H1 (cell line): Measurements from ENCODE around the gene RIT2. TPM values are rescaled to one million over a fixed set of nuclear protein-coding genes. Genes with fewer than 3 reads are reported as not detected.

ENCODE experiments used
- CTCF ChIA-PET: fragments of 300-600 bp; sonication (Branson Sonifier 250); formaldehyde crosslinking; loops from one replicate; lab custom pipeline; 2021; ENCODE audit not compliant: partially characterized antibody; lab: Charles Lee
- POLR2A ChIA-PET: fragments of 300-600 bp; sonication (Branson Sonifier 250); formaldehyde crosslinking; loops from one replicate; lab custom pipeline; 2021; ENCODE audit warnings: inconsistent platforms; ENCODE audit not compliant: partially characterized antibody; lab: Charles Lee
- DNase-seq, 2 experiments: peaks; one replicate each; pipeline versions ENCODE4 v3.0.0 to v3.0.0-alpha.2; 2010 to 2022; ENCODE audit warnings: low spot score in 2 of 2, low read depth in 1 of 2, mixed read lengths in 1 of 2
- FAIRE-seq: peaks from 2 replicates; lab custom pipeline; 2011; peaks lifted over from hg19 to GRCh38; lab: Jason Lieb, UNC
- H2AFZ ChIP-seq: 2 replicates; pipeline ENCODE4 v1.8.1; 2012; ENCODE audit warnings: low read length, inconsistent platforms
- H2AK5ac ChIP-seq: 2 replicates; pipeline ENCODE4 v1.6.1; 2013; ENCODE audit warnings: low read depth, low read length
- H2BK120ac ChIP-seq: replicated peaks from 2 replicates; pipeline ENCODE3; 2013; ENCODE audit warnings: low read depth, low read length, inconsistent platforms
- H2BK12ac ChIP-seq: 2 replicates; pipeline ENCODE4 v1.6.1; 2013; ENCODE audit warnings: low read depth, low read length
- H2BK15ac ChIP-seq: 2 replicates; pipeline ENCODE4 v1.6.1; 2013; ENCODE audit warnings: low read length
- H2BK20ac ChIP-seq: 2 replicates; pipeline ENCODE4 v1.6.1; 2013; ENCODE audit warnings: low read length
- H2BK5ac ChIP-seq: 2 replicates; pipeline ENCODE4 v1.6.1; 2013; ENCODE audit warnings: low read depth, low read length
- H3K14ac ChIP-seq: 2 replicates; pipeline ENCODE4 v1.6.1; 2013; ENCODE audit warnings: inconsistent platforms; ENCODE audit not compliant: insufficient read length
- H3K18ac ChIP-seq: 2 replicates; pipeline ENCODE4 v1.6.1; 2013; ENCODE audit warnings: low read length; ENCODE audit errors: extremely low read depth
- H3K23ac ChIP-seq: 2 replicates; pipeline ENCODE4 v1.6.1; 2013; ENCODE audit warnings: inconsistent platforms; ENCODE audit not compliant: insufficient read length
- H3K23me2 ChIP-seq: 2 replicates; pipeline ENCODE4 v1.6.1; 2013; ENCODE audit warnings: low read depth, low read length
- H3K27ac ChIP-seq: 2 replicates; pipeline ENCODE4 v1.6.1; 2011; ENCODE audit warnings: low read depth, low read length, inconsistent platforms
- H3K27me3 ChIP-seq, 4 experiments: replicated peaks in 1 of 4; 1 replicate in 1 of 4; 2 replicates in 3 of 4; pipeline versions ENCODE4 v1.6.1 to v1.8.1; 2011 to 2013; ENCODE audit warnings: low read length in 3 of 4, mild to moderate bottlenecking in 3 of 4, inconsistent platforms in 2 of 4, mixed read lengths in 2 of 4, moderate library complexity in 1 of 4; ENCODE audit not compliant: control insufficient read depth in 3 of 4, insufficient read depth in 3 of 4; ENCODE audit errors: extremely low read depth in 1 of 4
- H3K36me3 ChIP-seq, 4 experiments: 2 replicates each; pipeline versions ENCODE4 v1.6.1 to v1.8.1; 2011 to 2013; ENCODE audit warnings: mild to moderate bottlenecking in 4 of 4, low read length in 3 of 4, moderate library complexity in 2 of 4, control low read depth in 1 of 4, inconsistent platforms in 1 of 4; ENCODE audit not compliant: insufficient read depth in 4 of 4, control insufficient read depth in 2 of 4
- H3K4ac ChIP-seq: replicated peaks from 2 replicates; pipeline ENCODE3; 2013; ENCODE audit warnings: low read length, low read depth, mixed read lengths, inconsistent platforms; ENCODE audit not compliant: insufficient read length
- H3K4me1 ChIP-seq, 4 experiments: replicated peaks in 1 of 4; 1 replicate in 1 of 4; 2 replicates in 3 of 4; pipeline versions ENCODE4 v1.6.1 to v1.8.1; 2011 to 2013; ENCODE audit warnings: low read length in 3 of 4, inconsistent platforms in 2 of 4, mixed read lengths in 1 of 4; ENCODE audit not compliant: insufficient read depth in 4 of 4, control insufficient read depth in 3 of 4
- H3K4me2 ChIP-seq, 2 experiments: 2 replicates each; pipeline versions ENCODE4 v1.6.1 to v1.8.1; 2011 to 2013; ENCODE audit warnings: low read depth in 2 of 2, low read length in 2 of 2, control low read depth in 1 of 2, inconsistent platforms in 1 of 2, mild to moderate bottlenecking in 1 of 2; ENCODE audit not compliant: insufficient read depth in 1 of 2
- H3K4me3 ChIP-seq, 4 experiments: fragments of 200-600, 300-600 bp in 1 of 4; sonication (generic), shearing (Covaris generic), sonication (Bioruptor Twin) in 1 of 4; 2 replicates each; pipeline versions ENCODE4 v1.5.1 to v1.8.1; 2011 to 2016; ENCODE audit warnings: low read length in 4 of 4, low read depth in 3 of 4, control low read depth in 2 of 4, inconsistent platforms in 2 of 4, mild to moderate bottlenecking in 2 of 4, mixed read lengths in 1 of 4, moderate library complexity in 1 of 4; ENCODE audit not compliant: insufficient read depth in 2 of 4; ENCODE audit errors: extremely low read depth in 1 of 4
- H3K56ac ChIP-seq: replicated peaks from 2 replicates; pipeline ENCODE3; 2013; ENCODE audit warnings: low read depth, mild to moderate bottlenecking, mixed read lengths, low read length, inconsistent platforms; ENCODE audit not compliant: insufficient read length
- H3K79me1 ChIP-seq: 2 replicates; pipeline ENCODE4 v1.6.1; 2013; ENCODE audit warnings: low read depth, low read length, control low read depth
- H3K79me2 ChIP-seq, 2 experiments: 2 replicates each; pipeline versions ENCODE4 v1.6.1 to v1.8.1; 2012 to 2013; ENCODE audit warnings: low read length in 2 of 2, mild to moderate bottlenecking in 2 of 2, inconsistent platforms in 1 of 2; ENCODE audit not compliant: insufficient read depth in 2 of 2, control insufficient read depth in 1 of 2
- H3K9ac ChIP-seq, 4 experiments: replicated peaks in 1 of 4; 1 replicate in 1 of 4; 2 replicates in 3 of 4; pipeline versions ENCODE4 v1.6.1 to v1.8.1; 2011 to 2013; ENCODE audit warnings: low read depth in 3 of 4, low read length in 3 of 4, control low read depth in 2 of 4, mild to moderate bottlenecking in 2 of 4, moderate library complexity in 2 of 4, inconsistent platforms in 1 of 4; ENCODE audit errors: extremely low read depth in 1 of 4
- H3K9me3 ChIP-seq, 2 experiments: 2 replicates each; pipeline versions ENCODE4 v1.6.1 to v1.8.1; 2012 to 2013; ENCODE audit warnings: mild to moderate bottlenecking in 2 of 2, moderate library complexity in 2 of 2, control low read depth in 1 of 2, inconsistent platforms in 1 of 2, low read depth in 1 of 2, low read length in 1 of 2, mixed read lengths in 1 of 2; ENCODE audit not compliant: insufficient read depth in 2 of 2
- H4K20me1 ChIP-seq, 2 experiments: replicated peaks in 1 of 2; 2 replicates each; pipeline versions ENCODE3 to v1.8.1; 2011 to 2013; ENCODE audit warnings: inconsistent platforms in 2 of 2, low read length in 2 of 2, mild to moderate bottlenecking in 1 of 2; ENCODE audit not compliant: insufficient read depth in 2 of 2, control insufficient read depth in 1 of 2
- H4K5ac ChIP-seq: 2 replicates; pipeline ENCODE4 v1.6.1; 2013; ENCODE audit warnings: low read length, low read depth, mixed read lengths, inconsistent platforms; ENCODE audit not compliant: insufficient read length
- H4K8ac ChIP-seq: 2 replicates; pipeline ENCODE4 v1.8.0; 2013; ENCODE audit warnings: mild to moderate bottlenecking, moderate library complexity, low read length, inconsistent platforms; ENCODE audit not compliant: insufficient read depth; ENCODE audit errors: extremely low read depth
- H4K91ac ChIP-seq: replicated peaks from 2 replicates; pipeline ENCODE3; 2013; ENCODE audit warnings: low read length, mixed read lengths, inconsistent platforms; ENCODE audit not compliant: insufficient read length
- CBX5 ChIP-seq: fragments of 300-800, 300-1000 bp; sonication (generic); IDR thresholded peaks from 2 replicates; pipeline ENCODE4 v1.7.1; 2016; ENCODE audit warnings: antibody characterized with exemption, low read length, low read depth
- GABPA ChIP-seq: IDR thresholded peaks from 2 replicates; pipeline ENCODE4 v1.6.1; 2011; ENCODE audit warnings: mild to moderate bottlenecking, low read length, moderate library complexity, borderline replicate concordance; ENCODE audit not compliant: insufficient read depth
- SP1 ChIP-seq: IDR thresholded peaks from 2 replicates; pipeline ENCODE4 v1.6.1; 2011; ENCODE audit warnings: low read depth, low read length
- WGBS, 2 experiments: shearing (Covaris generic) in 1 of 2; methylation state at CpG; one replicate each; pipeline versions ENCODE4 v1.1.6 to v1.1.7; 2013 to 2015; ENCODE audit warnings: low lambda C conversion rate in 2 of 2, mixed read lengths in 2 of 2, inconsistent platforms in 1 of 2, low coverage in 1 of 2, missing lambda C conversion rate in 1 of 2; ENCODE audit not compliant: insufficient replicate concordance in 2 of 2, insufficient coverage in 1 of 2, insufficient read length in 1 of 2; ENCODE audit errors: extremely low coverage in 1 of 2, missing lambda C conversion rate in 1 of 2; 5-methylcytosine and 5-hydroxymethylcytosine counted together
- polyA plus RNA-seq, 7 experiments: library from polyadenylated mRNA; depleted of rRNA in 3 of 7; stranded (reverse) in 5 of 7; unstranded in 2 of 7; fragments of >200 nt in 5 of 7; fragments of 200-250 nt in 2 of 7; gene quantifications; 1 replicate in 5 of 7; 2 replicates in 1 of 7; 4 replicates in 1 of 7; pipeline versions ENCODE4 v1.2.1 to v1.2.3, GENCODE V29; 2011 to 2013; ENCODE audit warnings: missing spikeins in 2 of 7, mixed read lengths in 2 of 7
- total RNA-seq: library from RNA; stranded (reverse); fragmentation: NEBNext Ultra II Directional; extraction: Animal tissue kit (Norgen Biotek cat#: 25700); gene quantifications from 2 replicates; pipeline ENCODE4 v1.2.1, GENCODE V29; 2021

The RIT2 gene
- total and polyA plus RNA-seq, 2 of the 8 experiments (the other 6 are each of a cell fraction or from before 2014, with no cell fraction given), result 0.67 to 3.2 TPM

DNA sequence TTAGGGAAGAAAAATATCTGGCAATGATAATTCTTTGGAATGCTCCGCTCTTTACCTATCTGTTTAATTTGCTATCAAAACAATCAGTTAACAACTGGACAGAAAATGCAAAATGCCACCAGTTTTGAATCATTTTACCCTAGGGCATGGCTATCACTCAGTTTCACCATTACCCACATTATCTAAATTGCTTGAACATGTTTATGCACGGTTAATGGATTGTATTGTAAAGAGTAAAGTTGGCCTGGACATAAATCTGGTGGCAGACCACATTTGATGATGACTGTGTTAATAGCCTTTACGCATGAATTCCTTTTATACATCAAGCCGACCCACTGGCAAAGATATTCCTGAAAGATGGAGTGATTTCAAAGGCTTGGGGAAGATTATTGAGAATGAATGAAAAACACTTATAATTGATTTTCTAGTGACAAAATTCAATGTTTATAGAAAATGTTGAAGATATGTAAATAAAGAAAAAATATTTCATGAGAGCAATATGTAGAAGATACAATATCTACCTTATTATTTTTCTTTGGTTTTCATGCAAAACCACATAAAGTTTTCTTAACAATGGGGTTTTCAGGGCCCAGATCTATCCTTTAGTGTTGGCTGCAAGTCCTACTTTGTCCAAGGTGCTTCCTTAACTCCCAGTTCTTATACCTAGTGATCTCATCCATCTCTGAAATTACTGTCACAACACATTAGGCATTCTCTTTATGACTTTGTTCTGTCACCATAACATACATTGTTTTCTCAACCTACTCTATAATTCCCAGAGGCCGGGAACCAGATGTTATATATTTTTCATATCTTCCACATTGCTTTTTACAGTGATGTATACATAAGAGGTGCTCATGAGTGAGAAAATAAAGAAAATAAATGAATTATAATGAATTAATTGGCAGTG lies 265.1 kb downstream of the RIT2 start:
- Histone ChIP-seq H3K18ac (no peak overlapping the region), H4K20me1 (no peaks in the 10 kb centered on the region), H4K8ac (no peak overlapping the region)

More for the DNA sequence above, 265.1 kb downstream of the RIT2 start:
- TF ChIP-seq CBX5, result no peak
- TF ChIP-seq GABPA, result no peak
- TF ChIP-seq SP1, result no peak
- Histone ChIP-seq H3K23ac (no peak overlapping the region), H3K79me1 (no peaks in the 10 kb centered on the region), H3K9me3 (no peaks in the 10 kb centered on the region), H2AK5ac (no peak overlapping the region), H3K4ac (no peak overlapping the region), H2BK12ac (no peak overlapping the region), H3K36me3 (no peaks in the 10 kb centered on the region), H3K4me2 (no peak overlapping the region), H4K91ac (no peak overlapping the region), H2AFZ (no peak overlapping the region), H2BK20ac (no peak overlapping the region), H2BK120ac (no peak overlapping the region), H2BK15ac (no peak overlapping the region), H3K56ac (no peak overlapping the region), H3K79me2 (no peaks in the 10 kb centered on the region), H3K4me3 (no peak overlapping the region), H3K9ac (no peak overlapping the region), H4K5ac (no peak overlapping the region), H3K4me1 (no peaks in the 10 kb centered on the region; a peak in 1 of 7 replicates), H3K27me3 (no peaks in the 10 kb centered on the region), H3K27ac (no peak overlapping the region), H3K14ac (no peak overlapping the region), H2BK5ac (no peak overlapping the region), H3K23me2 (no peaks in the 10 kb centered on the region)
- ChIA-PET CTCF (no interaction called here), POLR2A (no interaction called here)
- no peak for FAIRE-seq
- DNase-seq, result no peak
- 87% methylated on average over 5 of the region's 5 CpGs; no CpG with 5 or more reads in 1 of the 2 experiments for WGBS, 2 experiments
